Posterior cingulate gyrus (tissue), 11 donors: ENCODE measurements around the gene GCNT3.

Experiments
- DNase-seq, 10 donors: peaks; one replicate each; pipeline versions ENCODE4 v3.0.0 to v3.0.0-alpha.2; 2020 to 2021; ENCODE audit warnings: mixed read lengths in 3 of 10
- intact Hi-C: fragments of 100-400 bp; cut with DNase I; formaldehyde crosslinking; loops from one replicate; pipeline ENCODE4 v1.15.1; 2023

Gene GCNT3

GRCh38 chr15:59611276-59612260, at the start of gene GCNT3:
TSS of gene GCNT3 (plus strand) at chr15:59611783. CDS start at chr15:59618239, 6,456 bp downstream.
- intact Hi-C loops: no loop called here
- no peak for DNase-seq

- DNase-seq: no peak
- intact Hi-C loops: no loop called here
Measured at GRCh38 chr15:59562448-59563186, 49.0 kb upstream of the GCNT3 start.

GRCh38 chr15:59565299-59565698, 46.3 kb upstream of the GCNT3 start:
- intact Hi-C loops: no loop called here
- no peak for DNase-seq

- DNase-seq: no peak
- intact Hi-C loops: no loop called here
Measured at GRCh38 chr15:59567324-59567723, 44.3 kb upstream of the GCNT3 start.

- no peak for DNase-seq
- intact Hi-C loops: no loop called here
Measured at GRCh38 chr15:59569477-59569876, 42.1 kb upstream of the GCNT3 start.

GRCh38 chr15:59570315-59570714, 41.3 kb upstream of the GCNT3 start:
- no peak for DNase-seq
- intact Hi-C loops: no loop called here

GRCh38 chr15:59571606-59572005, 40.0 kb upstream of the GCNT3 start:
- intact Hi-C loops: no loop called here
- DNase-seq: no peak

GRCh38 chr15:59583088-59583487, 28.5 kb upstream of the GCNT3 start:
- DNase-seq: no peak
- intact Hi-C loops: no loop called here

GRCh38 chr15:59587085-59587826, 24.3 kb upstream of the GCNT3 start:
- intact Hi-C loops: no loop called here
- no peak for DNase-seq

- intact Hi-C loops: no loop called here
- DNase-seq: no peak
Measured at GRCh38 chr15:59590027-59590426, 21.6 kb upstream of the GCNT3 start.

- intact Hi-C loops: no loop called here
- DNase-seq: no peak
Measured at GRCh38 chr15:59591356-59591755, 20.2 kb upstream of the GCNT3 start.

GRCh38 chr15:59594493-59594942, 17.1 kb upstream of the GCNT3 start:
- DNase-seq: no peak
- intact Hi-C loops: no loop called here

- DNase-seq: no peak
- intact Hi-C loops: no loop called here
Measured at GRCh38 chr15:59594991-59595390, 16.6 kb upstream of the GCNT3 start.

GRCh38 chr15:59595434-59595915, 16.1 kb upstream of the GCNT3 start:
- DNase-seq: no peak
- intact Hi-C loops: no loop called here

GRCh38 chr15:59596640-59597039, 14.9 kb upstream of the GCNT3 start:
- intact Hi-C loops: no loop called here
- DNase-seq: no peak

- no peak for DNase-seq
Measured at GRCh38 chr15:59598461-59598860, 13.1 kb upstream of the GCNT3 start.

GRCh38 chr15:59605994-59606393, 5.6 kb upstream of the GCNT3 start:
- no peak for DNase-seq
- intact Hi-C loops: no loop called here

More at GRCh38 chr15:59598461-59598860, 13.1 kb upstream of the GCNT3 start:
- intact Hi-C loops: no loop called here

- DNase-seq: no peak
- intact Hi-C loops: no loop called here
Measured at GRCh38 chr15:59609730-59610712, 1.6 kb upstream of the GCNT3 start.

GRCh38 chr15:59614153-59614552, 2.6 kb downstream of the GCNT3 start:
- DNase-seq: no peak
- intact Hi-C loops: no loop called here
